IPS-15b (cell line): ENCODE measurements around the gene DTNB.

Source experiments
- H3K27me3 ChIP-seq: one replicate; pipeline ENCODE4 v1.6.1; 2013; ENCODE audit warnings: low read length; ENCODE audit not compliant: control insufficient read depth, insufficient read depth
- H3K36me3 ChIP-seq: one replicate; pipeline ENCODE4 v1.6.1; 2013; ENCODE audit warnings: low read length; ENCODE audit not compliant: control insufficient read depth, insufficient read depth
- H3K4me1 ChIP-seq: one replicate; pipeline ENCODE4 v1.6.1; 2013; ENCODE audit warnings: mild to moderate bottlenecking, low read length; ENCODE audit not compliant: control insufficient read depth, insufficient read depth
- H3K4me3 ChIP-seq: one replicate; pipeline ENCODE4 v1.5.1; 2013; ENCODE audit warnings: low read depth, low read length
- H3K9ac ChIP-seq: one replicate; pipeline ENCODE4 v1.6.1; 2013; ENCODE audit warnings: low read depth, mild to moderate bottlenecking, low read length
- H3K9me3 ChIP-seq: one replicate; pipeline ENCODE4 v1.6.1; 2013; ENCODE audit warnings: mild to moderate bottlenecking, low read length; ENCODE audit not compliant: control insufficient read depth, insufficient read depth

DTNB gene

DNA sequence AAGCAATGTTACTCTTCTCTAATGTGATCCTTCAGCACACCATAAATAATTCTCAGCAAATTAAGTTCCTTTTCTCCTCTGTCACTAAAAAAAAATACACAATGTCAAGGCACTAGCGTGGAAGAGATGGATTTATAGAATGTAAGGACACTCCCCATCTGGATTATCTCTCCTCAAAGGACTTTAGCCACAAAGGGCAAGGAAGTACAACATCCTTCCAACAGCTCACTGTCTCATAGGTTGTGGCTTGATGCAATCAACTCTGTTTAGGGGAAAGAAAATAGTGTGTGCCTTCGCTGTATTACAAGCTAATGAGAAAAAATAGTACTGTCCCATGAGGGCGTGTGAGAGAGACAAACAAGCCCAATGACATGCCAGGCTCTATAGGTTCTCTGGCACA lies 202.6 kb downstream of the DTNB start:
- no peaks in the 10 kb centered on the region for H3K4me1 ChIP-seq
- H3K27me3 ChIP-seq, result no peaks in the 10 kb centered on the region
- no peaks in the 10 kb centered on the region for H3K9me3 ChIP-seq
- no peaks in the 10 kb centered on the region for H3K36me3 ChIP-seq
- H3K4me3 ChIP-seq, result no peak overlapping the region
- no peak overlapping the region for H3K9ac ChIP-seq

GRCh38 chr2:25467743-25468142 lies 205.6 kb downstream of the DTNB start:
- no peaks in the 10 kb centered on the region for H3K4me1 ChIP-seq
- H3K9ac ChIP-seq, result no peak overlapping the region
- no peaks in the 10 kb centered on the region for H3K36me3 ChIP-seq
- no peaks in the 10 kb centered on the region for H3K27me3 ChIP-seq
- H3K9me3 ChIP-seq, result no peaks in the 10 kb centered on the region
- H3K4me3 ChIP-seq, result no peak overlapping the region

- H3K4me3 ChIP-seq, result no peak overlapping the region
- no peak overlapping the region for H3K9ac ChIP-seq
- H3K36me3 ChIP-seq, result no peaks in the 10 kb centered on the region
- no peaks in the 10 kb centered on the region for H3K9me3 ChIP-seq
- no peaks in the 10 kb centered on the region for H3K27me3 ChIP-seq
- H3K4me1 ChIP-seq, result no peaks in the 10 kb centered on the region
These were observed 211.4 kb downstream of the DTNB start for GRCh38 chr2:25462021-25462420.

DNA sequence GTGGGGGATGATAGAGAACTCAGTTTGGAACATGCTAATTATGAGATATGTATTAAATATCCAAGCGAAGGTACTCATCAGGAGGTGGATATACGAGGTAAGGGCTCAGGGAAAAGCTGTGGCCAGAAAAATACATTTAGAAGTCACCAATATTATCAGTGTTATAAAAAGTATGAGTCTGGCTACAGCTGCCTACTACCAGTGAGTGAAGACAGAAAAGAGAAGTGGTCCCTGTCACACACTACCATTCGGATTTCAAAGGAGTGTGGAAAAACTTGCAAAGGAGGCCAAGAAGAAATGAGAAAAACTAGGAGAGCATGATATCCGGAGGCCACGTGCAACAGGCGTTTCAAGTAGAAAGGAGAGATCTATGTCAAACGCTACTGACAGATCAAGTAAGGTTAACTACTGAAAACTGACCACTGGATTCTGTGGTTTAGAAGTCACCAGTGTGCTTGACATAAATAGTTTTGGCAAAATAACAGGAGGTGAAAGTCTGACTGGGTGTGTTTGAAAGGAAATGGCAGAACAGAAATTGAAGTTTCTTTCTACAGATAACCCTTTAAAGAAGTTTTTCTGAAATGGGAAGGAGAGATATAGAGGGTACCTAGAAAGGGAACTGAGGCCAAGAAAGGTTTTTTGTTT lies 213.0 kb downstream of the DTNB start:
- no peak overlapping the region for H3K4me3 ChIP-seq
- no peaks in the 10 kb centered on the region for H3K36me3 ChIP-seq
- no peaks in the 10 kb centered on the region for H3K27me3 ChIP-seq
- H3K9me3 ChIP-seq, result no peaks in the 10 kb centered on the region
- H3K4me1 ChIP-seq, result no peaks in the 10 kb centered on the region
- H3K9ac ChIP-seq, result no peak overlapping the region

- Histone ChIP-seq H3K4me3 (no peak overlapping the region), H3K9me3 (no peaks in the 10 kb centered on the region), H3K4me1 (no peaks in the 10 kb centered on the region), H3K27me3 (no peaks in the 10 kb centered on the region), H3K9ac (no peak overlapping the region), H3K36me3 (no peaks in the 10 kb centered on the region)
These were observed 218.4 kb downstream of the DTNB start for GRCh38 chr2:25454824-25455611.

GRCh38 chr2:25453199-25453905 lies 220.0 kb downstream of the DTNB start:
- no peaks in the 10 kb centered on the region for H3K36me3 ChIP-seq
- H3K4me3 ChIP-seq, result no peak overlapping the region
- no peaks in the 10 kb centered on the region for H3K27me3 ChIP-seq
- H3K4me1 ChIP-seq, result no peaks in the 10 kb centered on the region
- H3K9me3 ChIP-seq, result no peaks in the 10 kb centered on the region
- no peak overlapping the region for H3K9ac ChIP-seq

DNA sequence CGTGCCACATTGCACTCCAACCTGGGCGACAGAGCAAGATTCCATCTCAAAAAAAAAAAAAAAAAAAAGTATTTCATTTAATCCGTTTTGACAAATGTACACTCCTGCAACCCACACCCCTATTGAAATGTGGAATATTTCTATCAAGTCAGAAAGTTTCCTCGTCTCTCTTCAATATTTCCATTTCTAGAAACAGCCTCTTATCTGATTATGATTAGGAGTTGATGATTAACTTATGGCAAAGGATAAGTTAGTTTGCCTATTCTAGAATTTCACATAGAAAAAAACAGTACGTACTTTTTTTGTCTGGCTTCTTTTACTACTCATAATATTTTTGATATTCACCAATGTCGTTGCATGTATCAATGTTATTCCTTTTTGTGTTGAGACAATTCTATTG lies 224.6 kb downstream of the DTNB start:
- no peaks in the 10 kb centered on the region for H3K27me3 ChIP-seq
- no peaks in the 10 kb centered on the region for H3K36me3 ChIP-seq
- H3K9me3 ChIP-seq, result no peaks in the 10 kb centered on the region
- no peak overlapping the region for H3K4me3 ChIP-seq
- no peak overlapping the region for H3K9ac ChIP-seq
- peaks cover 6% of the 10 kb centered on the region for H3K4me1 ChIP-seq

DNA sequence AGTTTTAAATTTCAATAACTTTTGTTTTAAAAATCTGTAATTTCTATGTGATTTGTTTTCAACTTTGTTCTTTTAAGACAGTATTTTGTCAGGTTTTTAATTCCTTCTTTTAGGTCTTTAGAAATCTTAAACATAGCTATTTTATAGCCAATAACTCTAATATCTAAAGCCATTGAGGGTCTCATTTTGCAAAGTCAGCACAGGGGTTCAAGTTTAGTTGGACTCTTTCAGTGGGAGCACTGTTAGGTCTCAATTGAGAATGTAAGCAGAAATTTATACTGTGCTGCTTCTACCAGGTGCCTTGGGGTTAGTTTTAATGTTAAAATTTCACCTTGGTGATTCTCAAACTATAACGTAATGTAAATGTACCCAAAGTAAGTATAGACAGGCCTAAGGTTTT lies 226.4 kb downstream of the DTNB start:
- H3K9ac ChIP-seq, result no peak overlapping the region
- H3K4me3 ChIP-seq, result no peak overlapping the region
- H3K36me3 ChIP-seq, result no peaks in the 10 kb centered on the region
- no peaks in the 10 kb centered on the region for H3K27me3 ChIP-seq
- peaks cover 8% of the 10 kb centered on the region for H3K4me1 ChIP-seq
- no peaks in the 10 kb centered on the region for H3K9me3 ChIP-seq

DNA sequence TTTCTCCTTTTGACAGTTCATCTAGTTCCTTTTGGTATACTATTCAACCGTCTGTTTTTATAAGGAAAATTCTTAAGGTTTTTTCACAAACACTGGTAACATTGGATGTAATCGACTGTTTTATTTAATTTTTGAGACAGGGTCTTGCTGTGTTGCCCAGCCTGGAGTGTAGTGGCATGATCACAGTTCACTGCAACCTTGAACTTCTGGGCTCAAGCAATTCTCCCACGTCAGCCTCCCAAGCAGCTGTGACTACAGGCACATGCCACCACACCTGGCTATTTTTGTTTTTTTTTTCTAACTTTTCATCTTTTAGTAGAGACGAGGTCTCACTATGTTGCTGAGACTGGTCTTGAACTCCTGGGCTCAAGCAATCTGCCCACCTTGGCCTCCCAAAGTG lies 227.3 kb downstream of the DTNB start:
- Histone ChIP-seq H3K9me3 (no peaks in the 10 kb centered on the region), H3K4me1 (peaks cover 8% of the 10 kb centered on the region), H3K36me3 (no peaks in the 10 kb centered on the region), H3K4me3 (no peak overlapping the region), H3K9ac (no peak overlapping the region), H3K27me3 (no peaks in the 10 kb centered on the region)

DNA sequence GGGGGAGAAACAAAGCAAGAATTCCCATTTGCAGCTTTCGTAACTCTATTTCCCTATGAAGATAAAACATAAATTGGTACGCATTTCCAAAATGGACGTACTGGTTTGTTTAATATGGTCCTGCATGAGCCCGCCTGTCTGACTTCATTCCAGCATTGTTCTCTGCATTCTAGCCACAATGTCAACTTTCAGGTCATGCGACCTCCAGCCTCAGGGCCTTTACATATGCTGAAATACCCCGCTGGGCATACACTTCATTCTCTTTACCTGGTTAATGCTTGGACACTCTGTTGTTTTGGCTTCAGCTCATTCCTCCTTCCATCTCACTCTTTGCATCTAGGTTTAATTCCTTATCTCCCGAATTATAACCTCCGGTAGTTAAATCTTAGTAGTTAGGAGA lies 227.9 kb downstream of the DTNB start:
- no peak overlapping the region for H3K4me3 ChIP-seq
- no peaks in the 10 kb centered on the region for H3K36me3 ChIP-seq
- no peak overlapping the region for H3K9ac ChIP-seq
- H3K27me3 ChIP-seq, result no peaks in the 10 kb centered on the region
- H3K4me1 ChIP-seq, result peaks cover 8% of the 10 kb centered on the region
- H3K9me3 ChIP-seq, result no peaks in the 10 kb centered on the region

- Histone ChIP-seq H3K4me1 (peaks cover 8% of the 10 kb centered on the region), H3K4me3 (no peak overlapping the region), H3K27me3 (no peaks in the 10 kb centered on the region), H3K36me3 (no peaks in the 10 kb centered on the region), H3K9me3 (no peaks in the 10 kb centered on the region), H3K9ac (no peak overlapping the region)
These were observed 228.6 kb downstream of the DTNB start for GRCh38 chr2:25444608-25445270.
